Thyroid gland (tissue), 4 donors: ENCODE data around the gene IL17RD.

Experiments
- POLR2A ChIP-seq, 2 donors: fragments of 450-650 bp; IDR thresholded peaks; one replicate each; pipeline ENCODE4 v1.6.1; 2017; ENCODE audit warnings: antibody characterized with exemption in 2 of 2, mild to moderate bottlenecking in 2 of 2, moderate library complexity in 1 of 2
- TF ChIP-seq, protein P1 (sequence below), 6 experiments: fragments of 200-600 bp in 3 of 6; fragments of 450-650 bp in 3 of 6; sonication (generic) in 3 of 6; IDR thresholded peaks; one replicate each; pipeline ENCODE4 v1.5.1; 2016 to 2019; ENCODE audit warnings: antibody characterized with exemption in 6 of 6, mild to moderate bottlenecking in 2 of 6, inconsistent platforms in 1 of 6, moderate library complexity in 1 of 6

DNA sequence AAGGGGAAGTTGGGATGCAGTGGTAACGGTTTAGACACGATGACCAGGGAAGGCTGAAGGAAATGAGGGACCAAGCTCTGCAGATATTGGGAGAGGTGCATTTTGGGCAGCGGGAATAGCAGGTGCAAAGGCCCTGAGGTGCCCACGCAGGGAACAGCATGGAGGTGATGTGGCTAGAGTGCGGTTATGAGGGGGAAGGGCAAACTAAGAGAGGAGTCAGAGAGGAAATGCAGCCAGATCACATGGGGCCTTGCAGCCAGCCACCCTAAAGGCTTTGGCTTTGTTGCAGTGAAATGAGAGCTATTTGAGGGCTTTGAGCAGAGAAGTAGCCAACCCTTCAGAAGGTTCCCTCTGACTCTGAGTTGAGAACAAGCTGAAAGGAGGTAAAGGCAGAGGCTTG, 102.1 kb downstream of the IL17RD start:
- TF ChIP-seq, protein P1, sequence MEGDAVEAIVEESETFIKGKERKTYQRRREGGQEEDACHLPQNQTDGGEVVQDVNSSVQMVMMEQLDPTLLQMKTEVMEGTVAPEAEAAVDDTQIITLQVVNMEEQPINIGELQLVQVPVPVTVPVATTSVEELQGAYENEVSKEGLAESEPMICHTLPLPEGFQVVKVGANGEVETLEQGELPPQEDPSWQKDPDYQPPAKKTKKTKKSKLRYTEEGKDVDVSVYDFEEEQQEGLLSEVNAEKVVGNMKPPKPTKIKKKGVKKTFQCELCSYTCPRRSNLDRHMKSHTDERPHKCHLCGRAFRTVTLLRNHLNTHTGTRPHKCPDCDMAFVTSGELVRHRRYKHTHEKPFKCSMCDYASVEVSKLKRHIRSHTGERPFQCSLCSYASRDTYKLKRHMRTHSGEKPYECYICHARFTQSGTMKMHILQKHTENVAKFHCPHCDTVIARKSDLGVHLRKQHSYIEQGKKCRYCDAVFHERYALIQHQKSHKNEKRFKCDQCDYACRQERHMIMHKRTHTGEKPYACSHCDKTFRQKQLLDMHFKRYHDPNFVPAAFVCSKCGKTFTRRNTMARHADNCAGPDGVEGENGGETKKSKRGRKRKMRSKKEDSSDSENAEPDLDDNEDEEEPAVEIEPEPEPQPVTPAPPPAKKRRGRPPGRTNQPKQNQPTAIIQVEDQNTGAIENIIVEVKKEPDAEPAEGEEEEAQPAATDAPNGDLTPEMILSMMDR (IDR thresholded peaks at IDR 0.05) = no peak
- no peak for TF ChIP-seq POLR2A (IDR thresholded peaks at IDR 0.05)
